Activated CD4-positive, alpha-beta T cell treated with anti-CD3 and anti-CD28 coated beads, Interleukin-2, amount 10 ng/mL, durations not matched to agents 7 days and 5 days (primary cell): ENCODE results near the gene WNT3. TPM values are rescaled to one million over a fixed set of nuclear protein-coding genes. Genes with fewer than 3 reads are reported as not detected.
"Not testable (repeated sequence)": the region's sequence is repeated elsewhere in the genome, so short reads cannot be mapped to it uniquely, and the experiment has no call there.

Experiments
- CTCF ChIA-PET: fragments of 350-600 bp; sonication (Branson Sonifier 250); formaldehyde crosslinking; loops from one replicate; lab custom pipeline; 2021; ENCODE audit warnings: antibody characterized with exemption; lab: Charles Lee
- POLR2A ChIA-PET: fragments of 350-600 bp; sonication (Branson Sonifier 250); formaldehyde crosslinking; loops from one replicate; lab custom pipeline; 2021; ENCODE audit warnings: antibody characterized with exemption; lab: Charles Lee
- DNase-seq: peaks from one replicate; pipeline ENCODE4 v3.0.0-alpha.2; 2020
- H3K27ac Mint-ChIP-seq: one replicate; pipeline ENCODE4 v1.8.0; 2021; ENCODE audit warnings: mild to moderate bottlenecking, moderate library complexity, mixed read lengths
- H3K27me3 Mint-ChIP-seq: one replicate; pipeline ENCODE4 v1.8.0; 2021; ENCODE audit warnings: mixed read lengths
- H3K36me3 Mint-ChIP-seq: one replicate; pipeline ENCODE4 v1.8.0; 2021; ENCODE audit warnings: low read depth, mixed read lengths
- H3K4me1 Mint-ChIP-seq: one replicate; pipeline ENCODE4 v1.8.0; 2021; ENCODE audit warnings: mixed read lengths
- H3K4me3 Mint-ChIP-seq: one replicate; pipeline ENCODE4 v1.8.0; 2021; ENCODE audit warnings: mild to moderate bottlenecking, moderate library complexity, mixed read lengths
- H3K9me3 Mint-ChIP-seq: one replicate; pipeline ENCODE4 v1.8.0; 2021; ENCODE audit warnings: mixed read lengths
- total RNA-seq, 2 experiments: library from RNA; stranded (reverse); gene quantifications; one replicate each; pipeline ENCODE4 v1.2.3, GENCODE V29; 2021

The WNT3 gene
- total RNA-seq, 2 experiments from 2014 or later = not detected

DNA sequence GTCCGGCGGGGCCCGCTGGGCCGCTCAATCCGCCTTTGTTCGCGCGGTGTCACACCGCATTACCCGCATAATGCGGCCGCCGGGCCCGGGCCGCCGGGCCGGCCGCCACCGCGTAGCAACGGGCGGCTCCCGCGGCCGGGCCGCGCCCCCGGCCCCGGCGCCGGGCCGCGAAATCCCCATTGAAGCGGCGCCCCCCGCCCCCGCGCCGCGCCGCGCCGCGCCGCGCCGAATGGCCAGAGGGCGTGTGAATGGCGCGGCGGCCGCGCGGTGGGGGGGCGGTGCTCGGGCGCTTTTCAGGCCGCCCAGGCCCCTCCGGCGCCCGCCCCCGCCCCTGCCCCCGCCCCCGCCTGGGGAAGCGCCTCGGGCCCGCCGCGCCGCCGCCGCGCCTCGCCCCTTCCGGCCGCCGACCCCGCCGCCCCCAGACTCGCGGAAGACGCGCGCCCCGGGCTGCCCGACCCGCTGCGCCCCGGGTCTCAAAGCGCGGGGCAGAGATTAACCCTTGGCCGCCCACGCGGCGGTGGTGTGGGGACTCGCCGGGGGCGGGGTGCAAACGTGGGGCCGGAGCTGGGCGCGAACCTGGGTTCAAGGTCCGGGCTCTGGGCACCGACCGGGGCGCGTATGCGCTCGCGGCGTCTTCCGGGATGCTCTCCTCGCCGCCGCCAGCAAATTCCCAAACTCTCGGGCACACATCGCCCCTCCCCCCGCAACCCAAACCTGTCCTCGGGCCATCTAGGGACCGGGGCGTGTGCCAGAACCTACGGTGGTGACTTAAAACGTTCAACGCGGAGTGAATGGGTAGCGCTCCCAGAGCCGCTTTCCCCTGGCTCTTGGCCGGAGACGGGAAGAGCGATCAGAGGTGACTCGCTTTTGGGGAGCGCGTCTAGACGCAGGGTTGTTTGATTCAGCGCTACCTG is 46.7 kb downstream of the WNT3 start:
- Mint-ChIP-seq H3K27me3 (peaks cover 53% of the 10 kb centered on the region), H3K4me3 (peak overlapping the region; percentile 71), H3K36me3 (no peaks in the 10 kb centered on the region), H3K9me3 (no peaks in the 10 kb centered on the region), H3K4me1 (peaks cover 16% of the 10 kb centered on the region), H3K27ac (no peak overlapping the region)
- ChIA-PET POLR2A (no interaction called here), CTCF (no interaction called here)
- no peak for DNase-seq

DNA sequence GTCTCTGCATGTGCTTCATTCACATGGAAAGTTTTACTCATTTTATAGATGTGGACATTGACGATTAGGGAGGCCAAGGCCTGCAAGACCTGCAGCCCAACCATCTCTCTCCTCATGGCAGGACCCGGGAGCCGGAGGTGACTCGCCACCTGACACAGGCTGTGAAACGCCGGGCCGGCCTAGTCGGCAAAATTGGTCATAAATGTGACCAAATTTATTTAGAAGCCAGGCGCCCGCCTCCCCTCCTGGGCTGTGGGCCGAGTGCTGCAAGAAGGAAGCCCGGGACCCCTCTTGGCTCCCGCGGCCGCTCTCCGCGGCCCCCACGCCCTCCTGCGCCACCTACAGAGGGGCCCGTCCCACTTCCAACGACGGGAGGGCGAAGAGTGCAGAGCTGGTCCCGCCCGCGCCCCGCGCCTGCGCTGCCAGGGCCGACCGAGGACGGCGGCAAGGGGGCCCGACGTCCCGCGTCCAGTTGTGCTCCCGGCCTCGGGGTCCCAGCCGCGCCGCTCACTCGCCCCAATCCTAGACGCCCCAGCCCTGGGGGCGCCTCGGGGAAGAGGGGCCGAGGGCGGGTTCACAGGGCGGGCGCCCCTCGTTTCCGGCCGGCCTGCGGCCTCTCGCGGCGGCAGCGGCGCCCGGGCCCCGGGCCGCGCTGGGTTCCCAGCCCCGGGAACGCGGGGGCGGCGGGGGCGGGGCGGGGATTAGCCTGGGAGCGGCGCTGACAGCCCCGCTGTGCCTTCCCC is 47.5 kb downstream of the WNT3 start:
- POLR2A ChIA-PET = no interaction called here
- DNase-seq = no peak
- CTCF ChIA-PET = no interaction called here
- H3K4me3 Mint-ChIP-seq = peak overlapping the region; percentile 41
- peaks cover 53% of the 10 kb centered on the region for H3K27me3 Mint-ChIP-seq
- H3K9me3 Mint-ChIP-seq = no peaks in the 10 kb centered on the region
- no peaks in the 10 kb centered on the region for H3K36me3 Mint-ChIP-seq
- no peak overlapping the region for H3K27ac Mint-ChIP-seq
- H3K4me1 Mint-ChIP-seq = peaks cover 16% of the 10 kb centered on the region

DNA sequence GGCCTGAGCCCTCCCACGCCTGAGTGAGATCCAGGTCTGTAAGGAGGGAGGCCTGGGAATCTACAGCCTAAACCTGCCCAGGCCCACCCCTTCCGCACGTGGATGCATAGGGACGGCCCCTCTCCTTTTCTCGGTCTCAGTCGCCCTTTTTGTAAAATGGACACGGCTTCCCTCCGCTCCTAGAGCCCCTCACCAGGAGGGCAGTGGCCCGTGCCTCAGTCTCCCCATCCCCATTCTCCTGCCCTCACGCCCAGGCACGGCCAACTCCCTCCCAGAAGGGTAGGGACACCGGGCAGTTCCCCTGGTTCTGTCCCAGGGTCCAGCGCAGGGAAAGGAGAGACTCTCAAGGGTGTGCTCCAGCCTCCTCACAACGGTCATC is 48.1 kb downstream of the WNT3 start:
- Mint-ChIP-seq H3K27me3 (peaks cover 53% of the 10 kb centered on the region), H3K4me1 (peaks cover 16% of the 10 kb centered on the region), H3K36me3 (no peaks in the 10 kb centered on the region), H3K9me3 (no peaks in the 10 kb centered on the region), H3K27ac (no peak overlapping the region), H3K4me3 (peak overlapping the region; percentile 41)
- DNase-seq = no peak
- ChIA-PET POLR2A (no interaction called here), CTCF (no interaction called here)

DNA sequence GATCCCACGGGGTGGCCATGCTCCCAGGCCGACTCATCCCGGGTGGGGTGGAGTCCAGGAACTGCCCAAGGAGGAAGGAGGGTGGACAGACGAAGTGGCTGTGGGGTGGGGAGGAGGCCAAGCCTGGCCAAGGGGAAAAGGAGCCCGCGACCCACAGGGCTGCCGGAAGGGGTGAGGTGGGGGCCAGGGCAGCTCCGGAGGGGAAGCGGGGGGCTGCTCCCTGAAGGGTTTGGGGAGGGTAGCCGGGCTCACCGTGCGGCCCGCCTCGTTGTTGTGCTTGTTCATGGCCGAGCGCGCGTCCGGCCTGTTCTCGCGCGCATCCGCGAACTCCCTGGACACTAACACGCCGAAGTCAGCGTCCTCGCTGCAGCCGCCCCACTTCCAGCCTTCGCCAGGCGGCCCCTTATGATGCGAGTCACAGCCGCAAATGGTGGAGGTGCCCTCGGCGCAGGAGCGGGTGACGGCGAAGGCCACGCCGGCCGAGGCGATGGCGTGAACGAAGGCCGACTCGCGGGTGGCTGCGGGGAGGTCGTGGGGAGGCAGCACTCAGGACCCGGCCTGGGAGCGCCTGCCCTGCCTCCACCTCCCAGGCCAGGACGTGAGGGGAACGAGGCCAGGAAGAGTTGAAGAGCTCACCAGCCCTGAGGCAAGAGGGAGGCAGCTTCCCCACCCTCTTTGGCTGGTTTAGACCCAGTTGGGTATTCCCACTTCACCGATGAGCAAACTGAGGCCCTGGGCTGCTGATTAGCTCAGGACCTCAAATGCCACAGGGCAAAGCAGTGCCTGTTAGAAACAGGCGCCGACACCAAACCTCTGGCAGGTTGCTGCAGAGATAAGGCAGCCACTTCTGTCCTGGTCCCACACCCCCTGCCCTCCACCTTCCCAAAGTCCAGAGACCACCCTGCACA is 48.7 kb downstream of the WNT3 start:
- H3K36me3 Mint-ChIP-seq = no peaks in the 10 kb centered on the region
- no peak overlapping the region for H3K27ac Mint-ChIP-seq
- H3K4me1 Mint-ChIP-seq = peaks cover 16% of the 10 kb centered on the region
- peak overlapping the region; percentile 7 for H3K4me3 Mint-ChIP-seq
- ChIA-PET CTCF (interaction anchor here (0.5 kb wide), 1 partner anchor 1459 kb away, joined by 3 read pairs; no protein-coding TSS in a partner anchor), POLR2A (no interaction called here)
- peaks cover 49% of the 10 kb centered on the region for H3K27me3 Mint-ChIP-seq
- DNase-seq = no peak
- no peaks in the 10 kb centered on the region for H3K9me3 Mint-ChIP-seq

DNA sequence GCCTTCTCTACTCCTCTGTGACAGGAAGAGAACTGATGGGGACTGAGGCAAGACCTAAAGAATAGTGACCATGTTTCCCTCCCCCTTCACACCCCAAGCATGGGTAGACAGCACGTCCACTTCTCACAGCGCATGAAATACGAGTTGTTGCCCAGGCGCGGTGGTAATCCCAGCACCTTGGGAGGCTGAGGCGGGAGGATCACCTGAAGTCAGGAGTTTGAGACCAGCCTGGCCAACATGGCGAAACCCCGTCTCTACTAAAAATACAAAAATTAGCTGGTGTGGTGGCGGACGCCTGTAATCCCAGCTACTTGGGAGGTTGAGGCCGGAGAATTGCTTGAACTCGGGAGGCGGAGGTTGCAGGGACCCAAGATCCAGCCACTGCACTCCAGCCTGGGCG is 49.6 kb downstream of the WNT3 start:
- Mint-ChIP-seq H3K4me1 (peaks cover 16% of the 10 kb centered on the region), H3K27me3 (peaks cover 42% of the 10 kb centered on the region)
- H3K36me3 Mint-ChIP-seq, DNase-seq, POLR2A ChIA-PET, CTCF ChIA-PET, H3K4me3 Mint-ChIP-seq, H3K9me3 Mint-ChIP-seq, H3K27ac Mint-ChIP-seq: not testable (repeated sequence)

DNA sequence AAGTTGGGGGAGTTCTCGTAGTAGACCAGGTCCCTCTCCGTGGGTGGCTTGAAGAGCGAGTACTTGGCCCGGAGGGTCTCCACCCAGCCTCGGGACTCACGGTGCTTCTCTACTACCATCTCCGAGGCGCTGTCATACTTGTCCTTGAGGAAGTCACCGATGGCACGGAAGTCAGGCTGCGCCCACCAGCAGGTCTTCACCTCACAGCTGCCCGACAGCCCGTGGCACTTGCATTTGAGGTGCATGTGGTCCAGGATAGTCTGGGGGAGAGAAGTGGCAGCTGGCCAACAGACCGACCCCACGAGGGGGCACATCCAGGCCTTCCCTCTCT is 50.0 kb downstream of the WNT3 start:
- ChIA-PET CTCF (no interaction called here), POLR2A (no interaction called here)
- Mint-ChIP-seq H3K27me3 (peaks cover 38% of the 10 kb centered on the region), H3K4me3 (no peak overlapping the region), H3K27ac (no peak overlapping the region), H3K4me1 (peaks cover 16% of the 10 kb centered on the region), H3K36me3 (no peaks in the 10 kb centered on the region), H3K9me3 (no peaks in the 10 kb centered on the region)
- no peak for DNase-seq

DNA sequence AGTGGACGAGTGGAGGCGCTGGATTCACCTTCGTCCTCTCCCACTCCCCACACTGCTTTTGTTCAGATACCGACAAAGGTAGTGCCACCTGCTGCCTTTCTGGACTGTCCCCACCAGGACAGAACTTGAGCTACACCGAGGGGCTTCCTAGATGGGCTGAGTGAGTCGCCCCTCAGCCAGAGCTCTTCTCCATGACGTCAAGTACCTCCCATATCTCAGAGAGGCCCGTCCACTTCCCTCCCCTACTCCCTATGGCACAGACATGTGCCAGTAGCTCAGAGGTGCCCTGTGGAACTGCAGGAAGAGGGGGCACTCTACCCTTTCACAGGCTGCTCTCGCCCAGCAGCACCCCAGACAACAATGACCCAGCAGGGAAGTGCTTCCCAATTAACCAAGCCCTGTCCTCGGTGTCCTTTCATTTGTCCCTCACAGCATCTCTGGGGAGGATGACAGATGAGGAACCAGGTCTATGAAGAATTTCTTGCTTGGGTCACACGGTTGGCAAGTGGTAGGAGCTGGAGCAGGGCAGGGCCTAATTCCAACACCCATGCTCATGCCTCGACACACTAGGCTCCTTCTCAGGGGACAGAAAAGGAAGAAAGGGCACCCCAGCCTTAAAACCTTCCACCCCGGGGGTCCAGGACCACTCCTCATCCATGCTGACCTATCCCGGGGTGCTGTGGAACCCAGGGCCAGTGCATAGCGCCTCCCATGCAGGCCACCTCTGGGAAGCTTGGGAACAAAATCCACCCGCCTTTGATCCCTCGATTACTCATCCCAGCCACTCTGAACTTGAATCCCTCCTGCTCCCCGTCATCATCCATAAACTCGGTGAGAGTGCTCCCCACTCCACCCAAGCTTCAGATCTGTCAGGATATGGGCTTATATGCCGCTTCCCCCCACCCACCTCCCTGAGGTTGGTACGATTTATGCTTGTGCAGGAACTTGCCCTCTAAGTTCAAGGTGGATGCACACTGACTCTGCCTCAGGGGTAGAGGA is 51.7 kb downstream of the WNT3 start:
- POLR2A ChIA-PET = no interaction called here
- no peak for DNase-seq
- CTCF ChIA-PET = interaction anchor here (0.6 kb wide), 1 partner anchor 632 kb away, joined by 3 read pairs; no protein-coding TSS in a partner anchor
- Mint-ChIP-seq H3K27ac (no peak overlapping the region), H3K4me1 (peaks cover 3% of the 10 kb centered on the region), H3K27me3 (peaks cover 30% of the 10 kb centered on the region), H3K36me3 (no peaks in the 10 kb centered on the region), H3K9me3 (no peaks in the 10 kb centered on the region), H3K4me3 (no peak overlapping the region)

DNA sequence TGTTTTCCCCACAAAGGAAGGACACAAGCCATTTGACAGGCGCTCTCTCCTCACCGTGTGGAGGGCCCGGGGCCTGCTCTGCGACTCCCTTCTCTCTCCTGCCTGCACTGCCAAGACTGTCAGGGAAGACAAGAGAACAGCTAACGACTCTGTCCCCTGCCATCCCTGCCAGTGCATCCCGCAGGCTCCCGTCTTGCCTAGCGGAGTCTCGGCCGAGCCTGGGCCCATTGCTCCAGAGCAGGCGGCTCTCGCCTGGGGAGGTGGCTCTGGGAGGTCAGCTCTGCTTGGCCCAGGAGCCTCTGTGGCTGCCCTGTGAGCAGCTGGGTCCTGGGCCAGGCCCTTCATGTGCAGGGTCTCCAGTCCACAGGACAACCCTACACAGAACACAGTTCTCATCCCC is 53.0 kb downstream of the WNT3 start:
- Mint-ChIP-seq H3K9me3 (no peaks in the 10 kb centered on the region), H3K27me3 (peaks cover 25% of the 10 kb centered on the region), H3K27ac (no peak overlapping the region), H3K36me3 (no peaks in the 10 kb centered on the region), H3K4me3 (no peak overlapping the region), H3K4me1 (peaks cover 1% of the 10 kb centered on the region)
- no peak for DNase-seq
- ChIA-PET CTCF (no interaction called here), POLR2A (no interaction called here)

DNA sequence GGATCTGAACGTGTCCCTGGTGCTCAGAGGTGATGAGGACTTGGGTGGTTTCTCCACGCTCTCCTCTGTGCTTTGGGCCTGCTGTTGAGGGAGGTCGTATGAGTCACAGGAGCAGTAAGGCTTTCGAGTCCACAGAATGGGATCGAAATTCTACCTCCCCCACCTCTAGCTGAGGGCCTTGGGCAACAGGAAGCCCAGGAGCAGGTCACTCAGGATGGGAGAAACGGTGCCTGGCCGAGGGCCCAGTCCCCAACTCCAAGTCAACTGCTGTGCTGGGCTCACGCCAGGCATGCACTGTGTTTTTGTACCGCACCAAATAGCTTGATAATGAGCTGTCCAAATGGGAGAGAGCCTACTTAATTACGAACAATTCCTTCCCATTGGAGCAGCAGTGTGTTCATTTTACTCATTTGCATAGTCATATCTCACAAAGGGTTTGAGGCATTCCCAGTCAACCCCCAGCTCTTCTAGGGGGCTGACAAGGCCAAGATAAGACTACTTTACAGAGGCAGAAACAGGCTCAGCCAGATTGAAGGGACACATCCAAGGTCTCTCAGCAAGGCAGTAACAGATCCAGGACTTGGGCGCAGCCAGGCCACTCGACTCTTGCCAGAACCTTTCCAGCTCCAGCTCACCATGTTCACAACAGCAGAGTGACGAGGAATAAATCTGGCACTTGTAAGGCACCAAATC is 53.6 kb downstream of the WNT3 start:
- Mint-ChIP-seq H3K4me3 (no peak overlapping the region), H3K27me3 (peaks cover 19% of the 10 kb centered on the region), H3K36me3 (no peaks in the 10 kb centered on the region), H3K4me1 (peaks cover 1% of the 10 kb centered on the region), H3K27ac (no peak overlapping the region), H3K9me3 (no peaks in the 10 kb centered on the region)
- POLR2A ChIA-PET = no interaction called here
- CTCF ChIA-PET = no interaction called here
- DNase-seq = no peak

DNA sequence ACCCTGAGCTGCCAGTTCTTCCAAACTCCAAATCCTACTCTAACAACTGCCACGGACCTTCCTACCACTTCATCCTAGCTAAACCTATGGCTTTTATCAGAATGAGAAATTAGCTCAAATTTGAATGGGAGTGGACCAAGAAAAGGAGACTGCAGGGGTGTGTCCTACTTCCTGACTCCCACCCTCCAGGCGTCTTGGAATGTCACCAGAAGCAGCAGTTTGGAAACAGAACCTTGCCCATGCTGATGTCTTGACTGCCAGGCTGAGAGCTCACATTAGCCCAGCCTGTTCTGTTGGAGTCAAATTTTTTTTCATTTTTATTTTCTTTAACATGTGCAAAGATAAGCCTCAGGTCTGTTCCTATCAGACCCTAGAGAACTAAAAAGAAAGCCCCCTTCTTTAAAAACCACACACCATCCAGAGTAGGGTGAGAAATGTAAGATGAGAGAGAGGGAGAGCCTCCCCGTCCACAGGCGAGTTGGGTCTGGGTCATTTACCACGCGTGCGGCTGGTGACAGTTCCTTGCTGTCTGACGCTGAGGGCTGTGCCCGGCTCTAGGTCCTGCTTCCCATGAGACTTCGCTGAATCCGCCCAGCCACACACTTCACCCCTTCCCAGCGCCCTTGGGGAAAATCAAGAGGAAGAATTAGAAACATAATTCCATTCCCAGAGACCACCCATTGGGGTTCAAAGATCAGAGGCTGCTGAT is 54.3 kb downstream of the WNT3 start:
- CTCF ChIA-PET = no interaction called here
- H3K36me3 Mint-ChIP-seq = no peaks in the 10 kb centered on the region
- no peaks in the 10 kb centered on the region for H3K4me1 Mint-ChIP-seq

DNA sequence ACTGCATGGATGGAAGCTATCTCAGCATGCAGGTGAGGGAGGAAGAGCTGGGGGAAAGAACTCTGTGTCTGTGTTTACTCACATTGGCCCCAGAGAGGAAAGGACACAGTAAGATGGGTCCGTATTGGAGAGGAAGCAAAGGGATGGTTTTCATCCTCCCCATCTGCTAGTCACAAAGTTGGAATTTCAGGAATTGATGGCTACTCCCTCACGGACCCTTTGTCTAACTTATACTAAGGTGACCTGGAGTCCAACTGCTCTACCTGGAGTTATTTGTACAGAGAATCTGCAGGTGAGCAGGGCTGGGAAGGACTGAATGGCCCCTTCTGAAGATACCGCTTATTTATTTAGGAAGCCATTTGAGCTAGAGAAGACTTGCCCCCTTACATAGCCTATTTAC is 55.1 kb downstream of the WNT3 start:
- Mint-ChIP-seq H3K4me3 (no peak overlapping the region), H3K27ac (no peak overlapping the region), H3K36me3 (no peaks in the 10 kb centered on the region), H3K9me3 (no peaks in the 10 kb centered on the region), H3K4me1 (no peaks in the 10 kb centered on the region), H3K27me3 (peaks cover 8% of the 10 kb centered on the region)
- no peak for DNase-seq
- ChIA-PET CTCF (no interaction called here), POLR2A (no interaction called here)

More for the DNA sequence above, 54.3 kb downstream of the WNT3 start:
- Mint-ChIP-seq H3K4me3 (no peak overlapping the region), H3K9me3 (no peaks in the 10 kb centered on the region), H3K27me3 (peaks cover 13% of the 10 kb centered on the region), H3K27ac (no peak overlapping the region)
- no peak for DNase-seq
- POLR2A ChIA-PET = no interaction called here
